OCI-LY7 (cell line): ENCODE data around the gene KIF9.

ENCODE experiments used
- EZH2phosphoT487 ChIP-seq: fragments of 200-600 bp; sonication (generic); IDR thresholded peaks from 2 replicates; pipeline ENCODE4 v1.6.1; 2018; ENCODE audit warnings: low read depth, borderline replicate concordance, mild to moderate bottlenecking, mixed run types, antibody characterized with exemption, low read length, moderate library complexity, mixed read lengths
- TF ChIP-seq, protein P1 (sequence below): fragments of 200-600 bp; sonication (generic); conservative IDR thresholded peaks from 2 replicates; pipeline ENCODE4 v1.5.1; 2014; ENCODE audit warnings: mild to moderate bottlenecking, antibody characterized with exemption, low read length, moderate library complexity, mixed read lengths

- TF ChIP-seq, protein P1, sequence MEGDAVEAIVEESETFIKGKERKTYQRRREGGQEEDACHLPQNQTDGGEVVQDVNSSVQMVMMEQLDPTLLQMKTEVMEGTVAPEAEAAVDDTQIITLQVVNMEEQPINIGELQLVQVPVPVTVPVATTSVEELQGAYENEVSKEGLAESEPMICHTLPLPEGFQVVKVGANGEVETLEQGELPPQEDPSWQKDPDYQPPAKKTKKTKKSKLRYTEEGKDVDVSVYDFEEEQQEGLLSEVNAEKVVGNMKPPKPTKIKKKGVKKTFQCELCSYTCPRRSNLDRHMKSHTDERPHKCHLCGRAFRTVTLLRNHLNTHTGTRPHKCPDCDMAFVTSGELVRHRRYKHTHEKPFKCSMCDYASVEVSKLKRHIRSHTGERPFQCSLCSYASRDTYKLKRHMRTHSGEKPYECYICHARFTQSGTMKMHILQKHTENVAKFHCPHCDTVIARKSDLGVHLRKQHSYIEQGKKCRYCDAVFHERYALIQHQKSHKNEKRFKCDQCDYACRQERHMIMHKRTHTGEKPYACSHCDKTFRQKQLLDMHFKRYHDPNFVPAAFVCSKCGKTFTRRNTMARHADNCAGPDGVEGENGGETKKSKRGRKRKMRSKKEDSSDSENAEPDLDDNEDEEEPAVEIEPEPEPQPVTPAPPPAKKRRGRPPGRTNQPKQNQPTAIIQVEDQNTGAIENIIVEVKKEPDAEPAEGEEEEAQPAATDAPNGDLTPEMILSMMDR: no peak
- no peak for TF ChIP-seq EZH2phosphoT487
Observed at GRCh38 chr3:47186285-47186684, 96.3 kb downstream of the KIF9 start.
